Measurements from ENCODE around the gene OR52A5.

DNA sequence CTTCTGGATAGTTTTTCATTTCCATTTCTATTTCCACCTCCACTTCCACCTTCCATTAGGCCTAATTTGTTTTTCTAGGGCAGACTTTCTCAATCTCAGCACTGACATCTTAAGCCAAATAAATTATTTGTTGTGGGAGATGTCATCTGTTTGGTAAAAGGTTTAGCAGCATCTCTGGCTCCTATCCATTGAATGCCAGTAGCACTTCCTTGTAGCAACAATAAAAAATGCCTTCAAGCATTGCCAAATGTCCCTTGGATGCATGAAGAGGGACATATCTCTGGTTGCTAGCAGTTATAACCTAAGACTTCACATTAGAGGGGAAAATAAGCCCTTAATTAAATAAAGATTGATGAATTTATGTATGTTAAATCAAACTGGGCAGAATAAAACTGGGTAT, 1.9 kb downstream of the OR52A5 start:
- TF ChIP-seq POLR2A (IDR thresholded peaks at IDR 0.05; ENCODE audit: low read depth, low read length) (no peak), POLR2AphosphoS5 (IDR thresholded peaks at IDR 0.05; ENCODE audit: low read depth, low read length) (no peak)

All from GM12892 (cell line).